Esophagus squamous epithelium (tissue), 4 donors: ENCODE data around the gene GYG1.

Experiments used
- CTCF ChIP-seq, 6 experiments: fragments of 450-650 bp in 4 of 6; fragments of 200-600 bp in 2 of 6; sonication (generic) in 2 of 6; IDR thresholded peaks; one replicate each; pipeline ENCODE4 v1.5.1; 2016 to 2019; ENCODE audit warnings: antibody characterized with exemption in 6 of 6, mild to moderate bottlenecking in 4 of 6, moderate library complexity in 4 of 6
- POLR2A ChIP-seq, 4 donors: fragments of 450-650 bp; IDR thresholded peaks; one replicate each; pipeline ENCODE4 v1.6.1; 2017; ENCODE audit warnings: antibody characterized with exemption in 4 of 4, mild to moderate bottlenecking in 4 of 4, moderate library complexity in 3 of 4

- TF ChIP-seq POLR2A (IDR thresholded peaks at IDR 0.05) (no peak), CTCF (IDR thresholded peaks at IDR 0.05) (no peak)
Observed at GRCh38 chr3:148999806-149000205, 8.5 kb downstream of the GYG1 start.
